GM23338 (cell line): ENCODE measurements around the gene COX6B2. TPM values are rescaled to one million over a fixed set of nuclear protein-coding genes. Genes with fewer than 3 reads are reported as not detected.

Experiments
- ATAC-seq: fragments of 200-7000 bp; cut with Tn5 transposase; 3 replicates; pipeline ENCODE4 v1.9.1; 2020
- DNase-seq: peaks from one replicate; pipeline ENCODE4 v3.0.0-alpha.2; 2015; ENCODE audit warnings: low spot score
- H2AFZ ChIP-seq: fragments of 200-600 bp; sonication (generic); 2 replicates; pipeline ENCODE4 v1.8.0; 2016; ENCODE audit warnings: antibody characterized with exemption, mild to moderate bottlenecking, moderate library complexity
- H3F3A ChIP-seq: fragments of 200-600 bp; sonication (generic); replicated peaks from 2 replicates; pipeline ENCODE4 v1.8.0; 2017; ENCODE audit warnings: antibody characterized with exemption, mixed run types, low read depth
- H3K27ac ChIP-seq: fragments of 200-600 bp; sonication (generic); 2 replicates; pipeline ENCODE4 v1.6.1; 2016; ENCODE audit warnings: low read depth
- H3K27me3 ChIP-seq: fragments of 200-600 bp; sonication (generic); 2 replicates; pipeline ENCODE4 v1.8.0; 2016; ENCODE audit warnings: mild to moderate bottlenecking, mixed run types, moderate library complexity; ENCODE audit not compliant: insufficient read depth
- H3K36me3 ChIP-seq: fragments of 200-600 bp; sonication (generic); 2 replicates; pipeline ENCODE4 v1.8.0; 2016; ENCODE audit warnings: mild to moderate bottlenecking; ENCODE audit not compliant: insufficient read depth
- H3K4me1 ChIP-seq: fragments of 200-600 bp; sonication (generic); 2 replicates; pipeline ENCODE4 v1.8.0; 2016; ENCODE audit warnings: mild to moderate bottlenecking, moderate library complexity; ENCODE audit not compliant: insufficient read depth
- H3K4me2 ChIP-seq: fragments of 200-600 bp; sonication (generic); 2 replicates; pipeline ENCODE4 v1.7.1; 2017; ENCODE audit warnings: mixed run types
- H3K4me3 ChIP-seq: fragments of 200-600 bp; sonication (generic); 2 replicates; pipeline ENCODE4 v1.6.1; 2016; ENCODE audit warnings: mixed run types
- H3K79me2 ChIP-seq: fragments of 200-600 bp; sonication (generic); replicated peaks from 2 replicates; pipeline ENCODE4 v1.8.0; 2017; ENCODE audit warnings: mild to moderate bottlenecking; ENCODE audit not compliant: insufficient read depth
- H3K9me2 ChIP-seq: fragments of 200-600 bp; sonication (generic); 2 replicates; pipeline ENCODE4 v1.8.0; 2017; ENCODE audit not compliant: insufficient read depth
- H4K20me1 ChIP-seq: fragments of 200-600 bp; sonication (generic); replicated peaks from 2 replicates; pipeline ENCODE4 v1.8.0; 2017; ENCODE audit warnings: mild to moderate bottlenecking; ENCODE audit not compliant: insufficient read depth
- H3K27ac Mint-ChIP-seq: 2 replicates; pipeline ENCODE4 v1.8.0; 2020; ENCODE audit warnings: inconsistent platforms, mild to moderate bottlenecking, moderate library complexity, mixed read lengths
- H3K27me3 Mint-ChIP-seq: 3 replicates; pipeline ENCODE4 v1.8.0; 2022; ENCODE audit warnings: low read depth, mild to moderate bottlenecking, moderate library complexity, mixed read lengths, inconsistent platforms; ENCODE audit not compliant: insufficient read depth, poor library complexity
- H3K36me3 Mint-ChIP-seq: 3 replicates; pipeline ENCODE4 v1.8.0; 2021; ENCODE audit warnings: low read depth, mild to moderate bottlenecking, inconsistent platforms, moderate library complexity, mixed read lengths
- H3K4me1 Mint-ChIP-seq: 3 replicates; pipeline ENCODE4 v1.8.0; 2020; ENCODE audit warnings: mild to moderate bottlenecking, inconsistent platforms, mixed read lengths
- H3K4me3 Mint-ChIP-seq: 3 replicates; pipeline ENCODE4 v1.8.0; 2021; ENCODE audit warnings: moderate library complexity, mild to moderate bottlenecking, inconsistent platforms, mixed read lengths
- H3K9me3 Mint-ChIP-seq: 3 replicates; pipeline ENCODE4 v1.8.0; 2020; ENCODE audit warnings: moderate library complexity, mild to moderate bottlenecking, inconsistent platforms, mixed read lengths
- CREB1 ChIP-seq: fragments of 250-450 bp; sonication (Bioruptor Pico); IDR thresholded peaks from 2 replicates; pipeline ENCODE4 v1.5.0; 2020; ENCODE audit warnings: low read depth, mild to moderate bottlenecking, moderate library complexity
- EZH2phosphoT487 ChIP-seq: fragments of 200-600 bp; sonication (generic); IDR thresholded peaks from one replicate; pipeline ENCODE4 v1.8.1; 2018; ENCODE audit warnings: antibody characterized with exemption; ENCODE audit not compliant: unreplicated experiment
- NANOG ChIP-seq: IDR thresholded peaks from 2 replicates; pipeline ENCODE4 v1.6.1; 2016; ENCODE audit warnings: antibody characterized with exemption, borderline replicate concordance
- POLR2AphosphoS5 ChIP-seq: IDR thresholded peaks from 2 replicates; pipeline ENCODE4 v1.6.1; 2016; ENCODE audit warnings: antibody characterized with exemption, low read depth
- ZNF114 ChIP-seq: fragments of 250-450 bp; sonication (Bioruptor Pico); IDR thresholded peaks from 2 replicates; pipeline ENCODE4 v1.5.0; 2020; ENCODE audit warnings: mild to moderate bottlenecking, moderate library complexity
- polyA plus RNA-seq: library from polyadenylated mRNA; unstranded; fragments of >200 nt; fragmentation: Nextera tagmentation; extraction: Ambion mirVana; gene quantifications from 2 replicates; pipeline ENCODE4 v1.2.1, GENCODE V29; 2016
- total RNA-seq: library from RNA; depleted of rRNA; stranded (reverse); fragments of >200 nt; shearing (Covaris generic); gene quantifications from 2 replicates; pipeline ENCODE4 v1.2.3, GENCODE V29; 2014
- TF ChIP-seq, protein P1 (sequence below): fragments of 250-450 bp; sonication (Bioruptor Pico); IDR thresholded peaks from 2 replicates; pipeline ENCODE4 v1.5.0; 2020; ENCODE audit warnings: mild to moderate bottlenecking, moderate library complexity
- TF ChIP-seq, protein P2 (sequence below): IDR thresholded peaks from 2 replicates; pipeline ENCODE4 v1.6.1; 2016; ENCODE audit warnings: antibody characterized with exemption

Gene COX6B2
- total and polyA plus RNA-seq, 2 experiments from 2014 or later: 2.7 to 5.3 TPM

DNA sequence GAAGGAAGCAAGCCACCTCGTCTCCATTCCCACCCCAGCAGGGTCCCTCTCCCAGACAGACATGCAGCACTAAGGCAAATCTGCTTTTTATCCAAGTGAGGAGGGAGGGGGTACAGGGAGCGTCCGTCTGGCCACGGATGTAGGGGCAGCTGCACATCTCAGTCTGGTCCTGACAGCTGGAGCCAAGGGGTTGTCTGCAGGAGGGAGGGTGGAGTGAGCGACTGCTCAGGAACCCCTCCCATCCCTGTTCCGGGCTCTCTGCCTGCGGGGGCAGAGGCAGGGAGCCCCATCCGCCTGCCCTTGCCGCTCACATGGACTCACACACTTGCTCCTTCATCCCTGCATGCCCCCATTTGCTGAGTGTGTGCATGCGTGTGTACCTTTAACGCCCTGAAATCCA is 24.7 kb upstream of the COX6B2 start (continued):
- TF ChIP-seq, protein P1, sequence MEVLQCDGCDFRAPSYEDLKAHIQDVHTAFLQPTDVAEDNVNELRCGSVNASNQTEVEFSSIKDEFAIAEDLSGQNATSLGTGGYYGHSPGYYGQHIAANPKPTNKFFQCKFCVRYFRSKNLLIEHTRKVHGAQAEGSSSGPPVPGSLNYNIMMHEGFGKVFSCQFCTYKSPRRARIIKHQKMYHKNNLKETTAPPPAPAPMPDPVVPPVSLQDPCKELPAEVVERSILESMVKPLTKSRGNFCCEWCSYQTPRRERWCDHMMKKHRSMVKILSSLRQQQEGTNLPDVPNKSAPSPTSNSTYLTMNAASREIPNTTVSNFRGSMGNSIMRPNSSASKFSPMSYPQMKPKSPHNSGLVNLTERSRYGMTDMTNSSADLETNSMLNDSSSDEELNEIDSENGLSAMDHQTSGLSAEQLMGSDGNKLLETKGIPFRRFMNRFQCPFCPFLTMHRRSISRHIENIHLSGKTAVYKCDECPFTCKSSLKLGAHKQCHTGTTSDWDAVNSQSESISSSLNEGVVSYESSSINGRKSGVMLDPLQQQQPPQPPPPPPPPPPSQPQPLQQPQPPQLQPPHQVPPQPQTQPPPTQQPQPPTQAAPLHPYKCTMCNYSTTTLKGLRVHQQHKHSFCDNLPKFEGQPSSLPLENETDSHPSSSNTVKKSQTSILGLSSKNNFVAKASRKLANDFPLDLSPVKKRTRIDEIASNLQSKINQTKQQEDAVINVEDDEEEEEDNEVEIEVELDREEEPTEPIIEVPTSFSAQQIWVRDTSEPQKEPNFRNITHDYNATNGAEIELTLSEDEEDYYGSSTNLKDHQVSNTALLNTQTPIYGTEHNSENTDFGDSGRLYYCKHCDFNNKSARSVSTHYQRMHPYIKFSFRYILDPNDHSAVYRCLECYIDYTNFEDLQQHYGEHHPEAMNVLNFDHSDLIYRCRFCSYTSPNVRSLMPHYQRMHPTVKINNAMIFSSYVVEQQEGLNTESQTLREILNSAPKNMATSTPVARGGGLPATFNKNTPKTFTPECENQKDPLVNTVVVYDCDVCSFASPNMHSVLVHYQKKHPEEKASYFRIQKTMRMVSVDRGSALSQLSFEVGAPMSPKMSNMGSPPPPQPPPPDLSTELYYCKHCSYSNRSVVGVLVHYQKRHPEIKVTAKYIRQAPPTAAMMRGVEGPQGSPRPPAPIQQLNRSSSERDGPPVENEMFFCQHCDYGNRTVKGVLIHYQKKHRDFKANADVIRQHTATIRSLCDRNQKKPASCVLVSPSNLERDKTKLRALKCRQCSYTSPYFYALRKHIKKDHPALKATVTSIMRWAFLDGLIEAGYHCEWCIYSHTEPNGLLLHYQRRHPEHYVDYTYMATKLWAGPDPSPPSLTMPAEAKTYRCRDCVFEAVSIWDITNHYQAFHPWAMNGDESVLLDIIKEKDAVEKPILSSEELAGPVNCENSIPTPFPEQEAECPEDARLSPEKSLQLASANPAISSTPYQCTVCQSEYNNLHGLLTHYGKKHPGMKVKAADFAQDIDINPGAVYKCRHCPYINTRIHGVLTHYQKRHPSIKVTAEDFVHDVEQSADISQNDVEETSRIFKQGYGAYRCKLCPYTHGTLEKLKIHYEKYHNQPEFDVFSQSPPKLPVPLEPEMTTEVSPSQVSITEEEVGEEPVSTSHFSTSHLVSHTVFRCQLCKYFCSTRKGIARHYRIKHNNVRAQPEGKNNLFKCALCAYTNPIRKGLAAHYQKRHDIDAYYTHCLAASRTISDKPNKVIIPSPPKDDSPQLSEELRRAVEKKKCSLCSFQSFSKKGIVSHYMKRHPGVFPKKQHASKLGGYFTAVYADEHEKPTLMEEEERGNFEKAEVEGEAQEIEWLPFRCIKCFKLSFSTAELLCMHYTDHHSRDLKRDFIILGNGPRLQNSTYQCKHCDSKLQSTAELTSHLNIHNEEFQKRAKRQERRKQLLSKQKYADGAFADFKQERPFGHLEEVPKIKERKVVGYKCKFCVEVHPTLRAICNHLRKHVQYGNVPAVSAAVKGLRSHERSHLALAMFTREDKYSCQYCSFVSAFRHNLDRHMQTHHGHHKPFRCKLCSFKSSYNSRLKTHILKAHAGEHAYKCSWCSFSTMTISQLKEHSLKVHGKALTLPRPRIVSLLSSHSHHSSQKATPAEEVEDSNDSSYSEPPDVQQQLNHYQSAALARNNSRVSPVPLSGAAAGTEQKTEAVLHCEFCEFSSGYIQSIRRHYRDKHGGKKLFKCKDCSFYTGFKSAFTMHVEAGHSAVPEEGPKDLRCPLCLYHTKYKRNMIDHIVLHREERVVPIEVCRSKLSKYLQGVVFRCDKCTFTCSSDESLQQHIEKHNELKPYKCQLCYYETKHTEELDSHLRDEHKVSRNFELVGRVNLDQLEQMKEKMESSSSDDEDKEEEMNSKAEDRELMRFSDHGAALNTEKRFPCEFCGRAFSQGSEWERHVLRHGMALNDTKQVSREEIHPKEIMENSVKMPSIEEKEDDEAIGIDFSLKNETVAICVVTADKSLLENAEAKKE (CRISPR knock-in tag): no peak
- TF ChIP-seq POLR2AphosphoS5: no peak
- no peak for TF ChIP-seq ZNF114 (CRISPR knock-in tag)
- TF ChIP-seq NANOG: no peak

DNA sequence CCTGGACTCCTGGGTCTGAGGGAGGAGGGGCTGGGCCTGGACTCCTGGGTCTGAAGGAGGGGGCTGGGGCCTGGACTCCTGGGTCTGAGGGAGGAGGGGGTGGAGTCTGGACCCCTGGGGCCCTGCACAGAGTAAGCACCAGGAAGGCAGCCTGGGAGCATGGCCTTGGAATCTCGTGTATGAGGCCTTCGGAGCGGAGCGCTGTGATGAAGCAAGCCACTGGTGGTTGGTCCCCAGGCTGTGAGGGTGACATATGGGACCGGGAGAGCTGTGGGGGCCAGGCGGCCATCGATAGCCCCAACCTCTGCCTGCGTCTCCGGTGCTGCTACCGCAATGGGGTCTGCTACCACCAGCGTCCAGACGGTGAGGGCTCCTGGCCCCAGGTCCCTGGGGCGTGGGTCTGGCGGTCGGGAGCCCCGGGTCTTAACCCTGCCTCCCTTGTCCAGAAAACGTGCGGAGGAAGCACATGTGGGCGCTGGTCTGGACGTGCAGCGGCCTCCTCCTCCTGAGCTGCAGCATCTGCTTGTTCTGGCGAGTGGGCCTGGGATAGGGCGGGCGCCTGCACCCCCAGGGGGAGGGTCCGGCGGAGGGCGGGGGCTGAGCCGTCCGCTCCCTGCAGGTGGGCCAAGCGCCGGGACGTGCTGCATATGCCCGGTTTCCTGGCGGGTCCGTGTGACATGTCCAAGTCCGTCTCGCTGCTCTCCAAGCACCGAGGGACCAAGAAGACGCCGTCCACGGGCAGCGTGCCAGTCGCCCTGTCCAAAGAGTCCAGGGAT is 23.0 kb upstream of the COX6B2 start:
- Histone ChIP-seq H3K4me2 (peak overlapping the region; percentile 96), H3K27ac (no peak overlapping the region), H4K20me1 (peaks cover 3% of the 10 kb centered on the region; the same call in 1 of the 2 replicates), H3K4me3 (peak overlapping the region; percentile 73), H3K79me2 (0 out of 2 replicates have a peak, but pooled peaks cover 4% of the 10 kb centered on the region), H3F3A (0 out of 2 replicates have a peak, but pooled peaks cover 12% of the 10 kb centered on the region), H3K4me1 (peaks cover 49% of the 10 kb centered on the region), H3K9me2 (no peaks in the 10 kb centered on the region), H2AFZ (no peak overlapping the region), H3K27me3 (peaks cover 54% of the 10 kb centered on the region), H3K36me3 (no peaks in the 10 kb centered on the region)
- Mint-ChIP-seq H3K4me1 (peaks cover 45% of the 10 kb centered on the region), H3K27me3 (peaks cover 38% of the 10 kb centered on the region), H3K4me3 (peak overlapping the region; percentile 62; the same call in 2 of the 3 replicates), H3K27ac (no peak overlapping the region), H3K36me3 (peaks cover 3% of the 10 kb centered on the region; the same call in 1 of the 3 replicates), H3K9me3 (peaks cover 2% of the 10 kb centered on the region; the same call in 1 of the 3 replicates)
- ATAC-seq (peak; percentile 40), DNase-seq (peak; percentile 61)
- TF ChIP-seq EZH2phosphoT487 (no peak), CREB1 (CRISPR knock-in tag) (no peak), POLR2AphosphoS5 (peak; percentile 65; the same call in 1 of the 2 replicates)
- TF ChIP-seq, protein P2, sequence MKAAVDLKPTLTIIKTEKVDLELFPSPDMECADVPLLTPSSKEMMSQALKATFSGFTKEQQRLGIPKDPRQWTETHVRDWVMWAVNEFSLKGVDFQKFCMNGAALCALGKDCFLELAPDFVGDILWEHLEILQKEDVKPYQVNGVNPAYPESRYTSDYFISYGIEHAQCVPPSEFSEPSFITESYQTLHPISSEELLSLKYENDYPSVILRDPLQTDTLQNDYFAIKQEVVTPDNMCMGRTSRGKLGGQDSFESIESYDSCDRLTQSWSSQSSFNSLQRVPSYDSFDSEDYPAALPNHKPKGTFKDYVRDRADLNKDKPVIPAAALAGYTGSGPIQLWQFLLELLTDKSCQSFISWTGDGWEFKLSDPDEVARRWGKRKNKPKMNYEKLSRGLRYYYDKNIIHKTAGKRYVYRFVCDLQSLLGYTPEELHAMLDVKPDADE: no peak
